ENCODE measurements around the gene EFHC1.

The EFHC1 gene

DNA sequence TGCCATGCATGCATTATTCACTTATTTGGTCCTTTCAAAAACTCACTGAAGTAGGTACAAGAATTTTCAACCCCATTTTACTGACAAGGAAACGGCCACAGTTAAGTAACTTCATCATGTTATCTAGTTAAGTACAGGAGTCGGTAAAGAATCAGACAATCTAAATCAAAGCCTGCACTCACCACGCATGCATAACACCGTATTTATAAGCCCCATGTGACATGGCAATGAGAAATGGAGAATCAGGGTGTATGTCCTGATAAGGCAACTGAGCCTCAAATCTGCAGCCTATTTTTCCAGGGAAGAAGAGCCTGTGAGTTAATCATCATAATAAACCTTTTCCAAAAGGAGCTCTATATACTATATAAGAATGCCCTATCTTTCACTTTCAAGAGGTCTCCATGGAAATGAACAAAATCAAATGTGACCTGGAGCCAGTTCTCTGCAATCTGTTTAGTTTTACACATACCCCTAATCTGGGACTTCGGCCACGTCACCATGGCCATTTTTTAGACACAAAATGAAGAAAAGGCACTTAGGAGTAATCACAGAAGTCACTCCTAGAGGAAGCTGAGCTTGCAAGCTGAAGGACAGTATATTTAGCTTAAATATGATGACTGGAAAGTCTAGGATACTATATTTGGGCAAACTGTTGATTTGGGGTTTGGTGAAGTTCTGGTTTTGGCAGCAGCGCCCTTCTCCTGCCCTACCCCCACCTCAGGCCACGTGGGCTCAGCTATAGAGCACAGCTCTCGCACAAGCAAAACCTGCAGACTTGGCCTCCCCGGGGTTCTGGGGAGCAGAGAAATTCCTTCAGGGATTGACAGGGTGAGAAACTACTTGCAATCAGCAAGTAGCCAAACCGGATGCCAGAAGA, 137.5 kb downstream of the EFHC1 start:
- in situ Hi-C loops (cut with HindIII; ENCODE audit: low sequenced_read_pairs) = no loop called here
- no peak for DNase-seq (ENCODE audit: low read depth, low spot score)
- H3K4me3 ChIP-seq (ENCODE audit: low read depth, low read length) = no peak overlapping the region
- TF ChIP-seq, protein P1, sequence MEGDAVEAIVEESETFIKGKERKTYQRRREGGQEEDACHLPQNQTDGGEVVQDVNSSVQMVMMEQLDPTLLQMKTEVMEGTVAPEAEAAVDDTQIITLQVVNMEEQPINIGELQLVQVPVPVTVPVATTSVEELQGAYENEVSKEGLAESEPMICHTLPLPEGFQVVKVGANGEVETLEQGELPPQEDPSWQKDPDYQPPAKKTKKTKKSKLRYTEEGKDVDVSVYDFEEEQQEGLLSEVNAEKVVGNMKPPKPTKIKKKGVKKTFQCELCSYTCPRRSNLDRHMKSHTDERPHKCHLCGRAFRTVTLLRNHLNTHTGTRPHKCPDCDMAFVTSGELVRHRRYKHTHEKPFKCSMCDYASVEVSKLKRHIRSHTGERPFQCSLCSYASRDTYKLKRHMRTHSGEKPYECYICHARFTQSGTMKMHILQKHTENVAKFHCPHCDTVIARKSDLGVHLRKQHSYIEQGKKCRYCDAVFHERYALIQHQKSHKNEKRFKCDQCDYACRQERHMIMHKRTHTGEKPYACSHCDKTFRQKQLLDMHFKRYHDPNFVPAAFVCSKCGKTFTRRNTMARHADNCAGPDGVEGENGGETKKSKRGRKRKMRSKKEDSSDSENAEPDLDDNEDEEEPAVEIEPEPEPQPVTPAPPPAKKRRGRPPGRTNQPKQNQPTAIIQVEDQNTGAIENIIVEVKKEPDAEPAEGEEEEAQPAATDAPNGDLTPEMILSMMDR (IDR thresholded peaks at IDR 0.05; ENCODE audit: low read depth, low read length) = no peak

- DNase-seq (ENCODE audit: low read depth, low spot score) = no peak
- in situ Hi-C loops (cut with HindIII; ENCODE audit: low sequenced_read_pairs) = no loop called here
- no peak overlapping the region for H3K4me3 ChIP-seq (ENCODE audit: low read depth, low read length)
- TF ChIP-seq, protein P1 (IDR thresholded peaks at IDR 0.05; ENCODE audit: low read depth, low read length) = no peak
These were observed 138.3 kb downstream of the EFHC1 start for GRCh38 chr6:52558266-52559000.

DNA sequence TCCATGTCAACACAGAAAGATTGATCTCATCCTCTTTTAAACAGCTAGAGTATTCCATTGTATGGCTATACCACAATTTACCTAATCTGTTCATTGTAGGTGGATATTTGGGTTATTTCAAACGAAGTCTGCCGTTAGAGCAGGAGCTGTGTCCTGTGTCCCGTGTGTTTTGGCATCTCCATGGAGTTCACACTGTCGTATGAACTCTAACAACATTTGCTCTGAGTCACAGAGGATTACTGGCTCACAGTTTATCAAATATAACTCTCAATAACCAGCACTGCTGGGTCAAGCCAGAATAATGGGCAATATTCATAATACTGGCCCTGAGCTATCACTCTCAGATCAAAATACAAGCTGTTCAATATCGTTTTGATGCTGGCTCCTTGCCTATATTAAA, 140.3 kb downstream of the EFHC1 start:
- no peak overlapping the region for H3K4me3 ChIP-seq (ENCODE audit: low read depth, low read length)
- in situ Hi-C loops (cut with HindIII; ENCODE audit: low sequenced_read_pairs) = no loop called here
- TF ChIP-seq, protein P1 (IDR thresholded peaks at IDR 0.05; ENCODE audit: low read depth, low read length) = no peak
- DNase-seq (ENCODE audit: low read depth, low spot score) = no peak

DNA sequence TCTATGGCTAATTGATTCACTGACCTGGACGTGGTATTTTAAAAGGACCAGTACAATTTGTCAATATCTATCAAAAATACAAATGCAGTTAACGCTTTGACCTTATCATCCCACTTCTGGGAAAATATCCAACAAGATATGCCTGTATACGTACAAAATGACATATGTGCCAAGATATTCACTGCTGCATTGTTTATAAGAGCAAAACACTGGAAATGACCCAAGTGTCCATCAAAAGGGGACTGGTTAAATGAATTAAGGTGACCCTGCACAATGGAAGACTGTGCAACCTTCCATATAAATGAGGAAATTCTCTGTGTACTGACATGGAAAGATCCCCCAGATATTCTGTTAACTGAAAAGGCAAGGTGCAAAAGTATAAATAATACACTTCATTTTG, 142.8 kb downstream of the EFHC1 start:
- H3K4me3 ChIP-seq (ENCODE audit: low read depth, low read length) = no peak overlapping the region
- in situ Hi-C loops (cut with HindIII; ENCODE audit: low sequenced_read_pairs) = no loop called here
- TF ChIP-seq, protein P1 (IDR thresholded peaks at IDR 0.05; ENCODE audit: low read depth, low read length) = no peak
- DNase-seq (ENCODE audit: low read depth, low spot score) = no peak

- H3K4me3 ChIP-seq (ENCODE audit: low read depth, low read length) = no peak overlapping the region
- TF ChIP-seq, protein P1 (IDR thresholded peaks at IDR 0.05; ENCODE audit: low read depth, low read length) = no peak
- in situ Hi-C loops (cut with HindIII; ENCODE audit: low sequenced_read_pairs) = no loop called here
- no peak for DNase-seq (ENCODE audit: low read depth, low spot score)
These were observed 144.7 kb downstream of the EFHC1 start for GRCh38 chr6:52564856-52565255.

DNA sequence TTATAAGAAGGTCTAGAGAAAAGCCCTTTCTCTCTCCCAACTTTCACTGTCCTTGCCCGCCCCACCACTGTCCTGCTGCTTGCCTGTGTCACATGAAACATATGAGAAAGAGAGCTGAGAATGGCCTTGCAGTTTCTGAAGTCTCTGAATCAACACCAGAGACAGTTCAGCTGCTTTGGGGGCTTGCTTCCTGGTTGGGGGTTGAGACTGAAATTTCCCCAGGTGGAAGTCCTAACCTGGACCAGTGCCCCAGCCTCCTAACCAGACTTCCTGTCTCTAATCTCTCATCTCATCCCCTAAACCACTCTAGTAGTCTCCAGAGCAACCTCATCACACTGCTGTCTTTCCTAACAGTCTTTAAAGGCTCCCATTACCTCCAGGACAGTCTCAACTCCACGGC, 146.1 kb downstream of the EFHC1 start:
- in situ Hi-C loops (cut with HindIII; ENCODE audit: low sequenced_read_pairs) = no loop called here
- no peak for DNase-seq (ENCODE audit: low read depth, low spot score)
- H3K4me3 ChIP-seq (ENCODE audit: low read depth, low read length) = no peak overlapping the region
- TF ChIP-seq, protein P1 (IDR thresholded peaks at IDR 0.05; ENCODE audit: low read depth, low read length) = no peak

Measured in astrocyte of the spinal cord (primary cell).